DND-41 (cell line): ENCODE measurements around the gene PTPDC1.
"Not testable (repeated sequence)": the region's sequence is repeated elsewhere in the genome, so short reads cannot be mapped to it uniquely, and the experiment has no call there.

ENCODE experiments used
- ATAC-seq: fragments of 200-7000 bp; cut with Tn5 transposase; 3 replicates; pipeline ENCODE4 v1.9.1; 2021; ENCODE audit warnings: low read depth; ENCODE audit not compliant: insufficient read depth
- DNase-seq: peaks from one replicate; pipeline ENCODE4 v3.0.0-alpha.2; 2020
- H2AFZ ChIP-seq: 2 replicates; pipeline ENCODE4 v1.6.0; 2012; ENCODE audit warnings: low read depth, low read length
- H3K27ac ChIP-seq: 2 replicates; pipeline ENCODE4 v1.5.1; 2012; ENCODE audit warnings: low read length, inconsistent platforms
- H3K27me3 ChIP-seq: fragments of 200-600 bp; sonication (generic); 2 replicates; pipeline ENCODE4 v1.6.0; 2012; ENCODE audit warnings: low read length, mild to moderate bottlenecking, inconsistent platforms; ENCODE audit not compliant: insufficient read depth, poor library complexity
- H3K36me3 ChIP-seq: 2 replicates; pipeline ENCODE4 v1.5.1; 2012; ENCODE audit warnings: low read length, inconsistent platforms; ENCODE audit not compliant: insufficient read depth
- H3K4me1 ChIP-seq: 2 replicates; pipeline ENCODE4 v1.5.1; 2012; ENCODE audit warnings: mild to moderate bottlenecking, low read length; ENCODE audit not compliant: insufficient read depth
- H3K4me2 ChIP-seq: 2 replicates; pipeline ENCODE4 v1.6.0; 2012; ENCODE audit warnings: mild to moderate bottlenecking, moderate library complexity, low read length, inconsistent platforms; ENCODE audit not compliant: insufficient read depth
- H3K4me3 ChIP-seq, 2 experiments: fragments of 200-600 bp in 1 of 2; shearing (Covaris generic) in 1 of 2; 2 replicates each; pipeline ENCODE4 v1.5.1; 2012 to 2016; ENCODE audit warnings: inconsistent platforms in 2 of 2, low read length in 2 of 2, mild to moderate bottlenecking in 2 of 2, low read depth in 1 of 2, moderate library complexity in 1 of 2
- H3K79me2 ChIP-seq: 2 replicates; pipeline ENCODE4 v1.6.0; 2012; ENCODE audit warnings: low read length, inconsistent platforms; ENCODE audit not compliant: insufficient read depth
- H3K9ac ChIP-seq: 2 replicates; pipeline ENCODE4 v1.6.0; 2012; ENCODE audit warnings: low read depth, mild to moderate bottlenecking, inconsistent platforms, low read length, moderate library complexity
- H3K9me3 ChIP-seq: 2 replicates; pipeline ENCODE4 v1.5.1; 2012; ENCODE audit warnings: low read length, moderate library complexity, mild to moderate bottlenecking, inconsistent platforms; ENCODE audit not compliant: insufficient read depth, severe bottlenecking
- H4K20me1 ChIP-seq: 2 replicates; pipeline ENCODE4 v1.6.0; 2012; ENCODE audit warnings: low read length; ENCODE audit not compliant: insufficient read depth
- EZH2 ChIP-seq: IDR thresholded peaks from 3 replicates; pipeline ENCODE4 v1.6.1; 2012; ENCODE audit warnings: borderline replicate concordance, low read depth, mild to moderate bottlenecking, moderate library complexity, low read length, inconsistent platforms; ENCODE audit not compliant: severe bottlenecking
- TF ChIP-seq, protein P1 (sequence below): IDR thresholded peaks from 2 replicates; pipeline ENCODE4 v1.5.1; 2012; ENCODE audit warnings: borderline replicate concordance, low read length, moderate library complexity, mild to moderate bottlenecking; ENCODE audit not compliant: poor library complexity, severe bottlenecking; ENCODE audit errors: extremely low read depth

PTPDC1 gene

DNA sequence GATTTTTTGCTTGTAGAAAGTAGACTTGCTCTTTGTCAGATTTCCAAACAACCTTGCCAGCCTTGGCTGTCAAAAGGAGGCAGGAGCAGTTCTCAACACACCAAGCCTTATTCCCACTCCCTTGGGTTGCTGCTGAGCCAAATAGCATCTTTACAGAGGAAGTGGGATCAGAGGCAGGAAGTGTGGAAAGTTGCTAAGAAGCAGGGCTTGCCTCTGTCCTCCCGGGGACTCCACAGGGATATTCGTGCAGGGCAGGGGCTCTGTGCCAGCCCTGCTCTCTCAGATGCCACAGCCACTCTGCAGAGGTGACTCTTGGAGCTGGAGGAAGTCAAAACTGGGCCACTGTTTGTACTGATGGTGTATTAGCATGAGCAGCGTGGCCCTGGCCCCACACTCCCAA, 24.3 kb downstream of the PTPDC1 start:
- Histone ChIP-seq H3K9ac (no peak overlapping the region), H3K36me3 (no peaks in the 10 kb centered on the region), H2AFZ (no peak overlapping the region), H3K79me2 (no peaks in the 10 kb centered on the region), H3K4me3 (no peak overlapping the region), H3K27ac (no peak overlapping the region), H3K4me2 (no peak overlapping the region), H3K9me3 (no peaks in the 10 kb centered on the region), H4K20me1 (no peaks in the 10 kb centered on the region), H3K4me1 (no peaks in the 10 kb centered on the region), H3K27me3 (no peaks in the 10 kb centered on the region)
- ATAC-seq (no peak), DNase-seq (no peak)
- TF ChIP-seq, protein P1, sequence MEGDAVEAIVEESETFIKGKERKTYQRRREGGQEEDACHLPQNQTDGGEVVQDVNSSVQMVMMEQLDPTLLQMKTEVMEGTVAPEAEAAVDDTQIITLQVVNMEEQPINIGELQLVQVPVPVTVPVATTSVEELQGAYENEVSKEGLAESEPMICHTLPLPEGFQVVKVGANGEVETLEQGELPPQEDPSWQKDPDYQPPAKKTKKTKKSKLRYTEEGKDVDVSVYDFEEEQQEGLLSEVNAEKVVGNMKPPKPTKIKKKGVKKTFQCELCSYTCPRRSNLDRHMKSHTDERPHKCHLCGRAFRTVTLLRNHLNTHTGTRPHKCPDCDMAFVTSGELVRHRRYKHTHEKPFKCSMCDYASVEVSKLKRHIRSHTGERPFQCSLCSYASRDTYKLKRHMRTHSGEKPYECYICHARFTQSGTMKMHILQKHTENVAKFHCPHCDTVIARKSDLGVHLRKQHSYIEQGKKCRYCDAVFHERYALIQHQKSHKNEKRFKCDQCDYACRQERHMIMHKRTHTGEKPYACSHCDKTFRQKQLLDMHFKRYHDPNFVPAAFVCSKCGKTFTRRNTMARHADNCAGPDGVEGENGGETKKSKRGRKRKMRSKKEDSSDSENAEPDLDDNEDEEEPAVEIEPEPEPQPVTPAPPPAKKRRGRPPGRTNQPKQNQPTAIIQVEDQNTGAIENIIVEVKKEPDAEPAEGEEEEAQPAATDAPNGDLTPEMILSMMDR = no peak
- TF ChIP-seq EZH2 = no peak

DNA sequence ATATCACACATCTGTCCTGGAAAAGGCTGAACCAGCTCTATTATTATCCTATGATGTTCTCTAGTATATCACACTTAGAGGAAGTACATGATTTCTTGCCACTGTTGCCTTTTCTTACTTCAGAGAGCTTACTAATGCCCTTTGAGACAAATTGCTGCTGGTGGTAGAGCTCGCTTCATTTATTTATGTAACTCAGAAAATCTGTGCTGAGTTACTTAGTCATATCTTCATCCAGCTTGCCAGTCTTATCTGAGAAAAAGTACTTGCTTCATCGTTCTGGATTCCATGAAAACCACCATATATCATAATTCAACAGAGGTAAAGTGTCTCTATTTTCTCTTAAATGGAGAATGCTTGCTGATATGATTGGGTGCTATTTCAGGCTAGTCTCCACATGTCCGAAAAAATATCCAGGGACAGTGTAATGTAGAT, 26.6 kb downstream of the PTPDC1 start:
- no peak overlapping the region for H3K9ac ChIP-seq
- TF ChIP-seq EZH2 = no peak
- TF ChIP-seq, protein P1 = no peak
- no peak overlapping the region for H2AFZ ChIP-seq
- H3K4me3 ChIP-seq = no peak overlapping the region
- no peaks in the 10 kb centered on the region for H3K79me2 ChIP-seq
- ATAC-seq (no peak), DNase-seq (no peak)
- no peaks in the 10 kb centered on the region for H3K9me3 ChIP-seq
- no peaks in the 10 kb centered on the region for H3K4me1 ChIP-seq
- H4K20me1 ChIP-seq = no peaks in the 10 kb centered on the region
- H3K4me2 ChIP-seq = no peak overlapping the region
- H3K36me3 ChIP-seq = no peaks in the 10 kb centered on the region
- no peak overlapping the region for H3K27ac ChIP-seq
- H3K27me3 ChIP-seq = no peaks in the 10 kb centered on the region

DNA sequence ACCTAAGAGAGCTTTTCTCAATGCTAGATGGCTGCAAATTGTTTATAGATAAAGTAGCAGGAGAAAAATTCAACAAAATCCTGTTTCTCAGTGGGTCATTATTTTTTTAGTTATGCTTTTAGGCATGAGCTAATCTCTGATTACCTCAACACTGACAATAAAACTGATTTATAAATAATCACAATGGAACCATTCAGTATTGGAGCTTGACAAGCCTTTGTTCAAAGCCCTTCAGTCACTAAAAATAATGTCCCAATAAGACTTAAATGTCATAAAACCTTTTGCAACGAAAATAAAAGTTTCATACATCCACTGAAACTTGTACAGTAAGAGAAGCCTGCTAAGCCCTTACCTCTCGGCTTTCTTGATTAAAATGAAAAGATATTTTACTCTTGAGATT, 27.2 kb downstream of the PTPDC1 start:
- Histone ChIP-seq H3K27ac (no peak overlapping the region), H3K4me2 (no peak overlapping the region), H3K79me2 (no peaks in the 10 kb centered on the region), H3K27me3 (no peaks in the 10 kb centered on the region), H3K9me3 (no peaks in the 10 kb centered on the region), H3K4me1 (no peaks in the 10 kb centered on the region), H2AFZ (no peak overlapping the region), H3K4me3 (no peak overlapping the region), H3K36me3 (no peaks in the 10 kb centered on the region), H4K20me1 (no peaks in the 10 kb centered on the region), H3K9ac (no peak overlapping the region)
- TF ChIP-seq, protein P1 = no peak
- no peak for TF ChIP-seq EZH2
- DNase-seq (no peak), ATAC-seq (no peak)

GRCh38 chr9:94112716-94113465, 28.6 kb downstream of the PTPDC1 start:
- no peak overlapping the region for H3K4me2 ChIP-seq
- no peak overlapping the region for H3K27ac ChIP-seq
- H3K79me2 ChIP-seq = no peaks in the 10 kb centered on the region
- H3K27me3 ChIP-seq = no peaks in the 10 kb centered on the region
- no peak for DNase-seq
- no peak overlapping the region for H3K4me3 ChIP-seq
- no peak overlapping the region for H2AFZ ChIP-seq
- H4K20me1 ChIP-seq = no peaks in the 10 kb centered on the region
- no peak overlapping the region for H3K9ac ChIP-seq
- H3K9me3 ChIP-seq = no peaks in the 10 kb centered on the region
- no peak for TF ChIP-seq EZH2
- no peak for ATAC-seq
- no peaks in the 10 kb centered on the region for H3K4me1 ChIP-seq
- H3K36me3 ChIP-seq = no peaks in the 10 kb centered on the region

DNA sequence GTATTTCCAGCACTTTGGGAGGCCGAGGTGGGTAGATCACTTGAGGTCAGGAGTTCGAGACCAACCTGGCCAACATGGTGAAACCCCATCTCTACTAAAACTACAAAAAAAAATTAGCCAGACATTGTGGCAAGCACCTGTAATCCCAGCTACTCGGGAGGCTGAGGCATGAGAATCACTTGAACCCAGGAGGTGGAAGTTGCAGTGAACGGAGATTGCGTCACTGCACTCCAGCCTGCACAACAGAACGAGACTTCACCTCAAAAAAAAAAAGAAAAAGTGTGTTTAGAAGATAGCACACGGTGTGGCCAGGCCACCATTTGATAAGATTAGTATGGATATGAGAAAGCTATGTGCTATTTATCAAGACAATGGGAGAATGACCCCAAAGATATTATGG, 35.8 kb downstream of the PTPDC1 start:
- H2AFZ ChIP-seq, H3K79me2 ChIP-seq, H3K4me2 ChIP-seq, H3K4me1 ChIP-seq, H3K4me3 ChIP-seq, H3K27me3 ChIP-seq, H3K36me3 ChIP-seq, ATAC-seq, H3K9ac ChIP-seq, DNase-seq, H3K27ac ChIP-seq, H4K20me1 ChIP-seq, H3K9me3 ChIP-seq: not testable (repeated sequence)
